NCI-H2196 (cell line): ENCODE measurements around the gene MDH2.
"Not testable (repeated sequence)": the region's sequence is repeated elsewhere in the genome, so short reads cannot be mapped to it uniquely, and the experiment has no call there.

Experiments used
- DNase-seq: peaks from one replicate; lab custom pipeline; 2025; ENCODE audit not compliant: unreplicated experiment; lab: John Stamatoyannopoulos, UW

The MDH2 gene

GRCh38 chr7:76071316-76072242, 23.7 kb downstream of the MDH2 start:
- no peak for DNase-seq

DNA sequence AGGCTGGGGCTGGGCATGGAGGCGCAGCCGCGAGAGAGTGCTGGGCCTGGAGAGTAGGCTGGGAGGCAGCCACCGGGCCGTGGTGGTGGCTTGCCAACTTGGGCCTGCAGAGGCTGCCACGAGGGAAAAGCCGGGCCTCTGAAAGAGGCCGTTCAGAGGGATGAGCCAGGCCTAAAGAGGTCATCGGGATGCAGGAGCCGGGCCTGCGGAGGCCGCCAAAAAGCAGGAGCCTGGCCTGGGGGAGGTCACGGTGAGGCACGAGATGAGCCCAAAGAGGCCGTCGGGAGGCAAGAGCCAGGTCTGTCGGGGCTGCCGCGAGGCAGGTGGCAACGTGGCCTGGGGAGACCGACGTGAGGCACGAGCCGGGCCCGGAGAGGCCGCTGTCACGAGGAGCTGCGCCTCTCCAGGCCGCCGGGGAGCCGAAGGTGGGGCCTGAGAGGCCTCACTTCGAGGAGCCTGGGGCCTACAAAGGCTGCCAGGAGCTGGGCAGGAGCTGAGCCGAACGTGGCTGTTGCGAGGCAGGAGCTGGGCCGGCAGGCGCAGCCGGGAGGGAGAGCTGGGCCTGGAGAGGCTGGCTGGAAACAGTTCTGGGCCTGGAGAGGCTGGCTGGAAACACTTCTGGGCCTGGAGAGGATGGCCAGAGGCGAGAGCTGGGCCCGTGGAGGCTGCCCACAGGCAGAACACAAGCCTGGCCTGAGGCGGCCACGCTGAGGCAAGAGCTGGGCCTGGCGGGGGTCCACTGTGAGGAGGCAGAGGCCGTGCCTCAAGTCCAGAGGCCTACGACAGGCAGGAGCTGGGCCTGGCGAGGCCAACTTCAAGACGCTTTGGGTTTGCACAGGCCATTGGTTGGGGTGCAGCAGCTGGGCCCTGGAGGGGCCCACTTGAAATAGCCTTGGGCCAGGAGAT, 24.6 kb downstream of the MDH2 start:
- DNase-seq = no peak

GRCh38 chr7:76073335-76073990, 25.6 kb downstream of the MDH2 start:
- no peak for DNase-seq

DNA sequence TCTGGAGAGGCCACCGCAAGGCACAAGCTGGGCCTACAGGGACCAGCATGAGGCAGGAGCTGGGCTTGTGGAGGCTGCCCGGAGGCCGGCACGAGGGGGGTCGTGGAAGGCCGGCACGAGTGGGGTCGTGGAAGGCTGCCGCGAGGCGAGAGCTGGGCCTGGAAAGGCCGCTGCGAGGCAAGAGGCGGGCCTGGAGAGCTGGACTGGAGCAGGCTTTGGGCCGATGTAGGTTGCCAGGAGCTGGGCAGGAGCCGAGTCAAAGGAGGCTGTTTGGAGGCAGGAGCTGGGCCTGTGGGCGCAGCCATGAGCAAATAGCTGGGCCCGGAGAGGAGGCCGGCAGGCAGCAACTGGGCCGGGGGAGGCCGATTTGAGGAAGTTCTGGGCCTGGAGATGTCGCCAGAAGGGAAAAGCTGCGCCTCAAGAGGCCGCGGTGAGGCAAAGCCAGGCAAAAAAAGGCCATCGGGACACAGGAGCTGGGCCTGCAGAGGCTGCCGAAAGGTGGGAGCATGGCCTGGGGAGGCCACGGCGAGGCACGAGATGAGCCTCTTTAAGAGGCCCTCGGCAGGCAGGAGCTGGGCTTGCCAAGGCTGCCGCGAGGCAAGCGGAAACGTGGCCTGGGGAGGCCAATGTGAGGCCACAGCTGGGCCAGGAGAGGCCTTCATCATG, 26.5 kb downstream of the MDH2 start:
- no peak for DNase-seq

DNA sequence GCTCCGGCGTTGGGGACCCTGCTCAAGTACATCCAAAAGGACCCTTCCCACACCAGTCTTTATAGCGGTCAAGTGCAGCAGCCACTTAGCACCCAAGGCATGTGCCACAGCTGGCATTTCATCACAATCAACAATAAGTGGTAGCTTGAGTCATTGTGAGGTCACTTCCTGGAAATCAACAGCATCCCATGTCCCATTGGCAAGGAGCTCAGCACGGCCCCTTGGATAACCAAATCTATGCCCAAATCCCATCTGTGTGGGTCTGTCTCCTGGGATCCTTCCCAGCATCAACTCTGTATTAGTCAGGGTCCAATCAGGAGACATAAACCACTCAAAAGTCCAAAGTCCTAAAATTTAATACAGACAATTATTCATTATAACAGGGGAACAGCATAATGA, 27.1 kb downstream of the MDH2 start:
- no peak for DNase-seq

GRCh38 chr7:76076995-76077394, 29.1 kb downstream of the MDH2 start:
- no peak for DNase-seq

DNA sequence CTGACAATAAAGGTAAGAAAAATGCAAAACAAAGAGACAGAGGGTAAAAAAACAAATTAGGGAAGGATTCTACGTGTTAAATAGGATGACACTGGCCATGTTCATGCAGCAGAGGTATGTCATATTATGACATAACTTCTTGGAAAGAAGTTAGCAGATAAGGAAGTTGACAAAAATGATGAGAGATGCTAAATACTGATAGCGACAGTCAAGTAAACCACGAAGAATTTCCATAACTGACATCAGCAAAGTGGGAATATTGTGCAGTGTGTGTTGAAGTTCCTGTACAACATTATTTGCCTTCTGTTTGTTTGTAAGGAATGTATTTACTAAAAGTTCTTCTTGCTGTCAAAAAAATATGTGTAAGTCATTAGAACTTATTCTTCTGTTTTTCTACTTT, 29.5 kb downstream of the MDH2 start:
- no peak for DNase-seq

DNA sequence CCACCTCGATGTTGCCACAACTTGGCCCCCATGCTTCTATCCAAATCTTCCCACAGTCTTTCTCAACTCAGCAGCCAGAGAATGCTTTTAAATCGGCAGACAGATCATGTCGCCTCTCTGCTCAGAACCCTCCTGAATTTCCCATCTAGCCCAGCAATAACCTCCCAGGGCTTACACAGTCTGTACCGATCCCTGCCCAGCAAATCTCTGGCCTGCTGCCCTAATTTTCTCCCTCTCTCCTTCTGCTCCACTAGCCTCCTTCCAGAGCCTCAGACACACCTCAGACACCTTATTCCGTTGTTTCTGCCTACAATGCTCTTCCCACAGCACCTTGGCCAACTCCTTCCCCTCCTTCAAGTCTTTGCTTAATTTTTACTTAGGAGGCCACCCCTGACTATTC, 32.3 kb downstream of the MDH2 start:
- no peak for DNase-seq

GRCh38 chr7:76084115-76084514, 36.2 kb downstream of the MDH2 start:
- not testable (repeated sequence) for DNase-seq

DNA sequence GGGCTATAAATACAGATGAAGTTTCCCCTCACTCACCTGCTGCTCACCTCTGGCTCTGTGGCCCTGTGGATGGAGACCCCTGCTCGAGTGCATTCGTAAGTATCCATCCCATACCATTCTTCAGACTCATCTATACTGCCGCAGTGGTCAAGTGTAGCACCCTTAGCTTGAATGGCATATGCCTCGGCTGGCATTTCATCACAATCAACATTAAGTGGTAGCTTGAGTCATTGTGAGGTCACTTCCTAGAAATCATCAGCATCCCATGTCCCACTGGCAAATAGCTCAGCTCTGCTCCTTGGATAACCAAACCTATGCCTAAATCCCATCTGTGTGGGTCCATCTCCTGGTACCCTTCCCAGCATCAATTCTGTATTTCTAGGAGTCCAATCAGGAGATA, 38.2 kb downstream of the MDH2 start:
- no peak for DNase-seq

DNA sequence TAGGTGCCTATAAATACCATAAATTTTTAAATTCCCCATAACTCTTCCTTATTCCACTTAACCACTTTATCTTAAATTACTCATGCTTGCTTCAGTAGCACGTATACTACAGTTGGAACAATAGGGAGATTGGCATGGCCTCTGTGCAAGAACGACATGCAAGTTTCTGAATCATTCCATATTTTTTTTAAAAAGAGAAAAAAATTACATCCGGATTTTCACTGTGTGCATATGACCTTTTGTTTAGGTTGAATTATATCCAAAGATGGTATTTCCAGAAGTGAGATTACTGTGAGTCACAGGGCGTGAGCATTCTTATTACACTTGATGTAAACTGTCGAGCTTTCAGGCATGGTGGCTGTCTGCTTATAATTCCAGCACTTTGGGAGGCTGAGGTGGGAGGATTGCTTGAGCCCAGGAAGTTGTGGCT, 39.5 kb downstream of the MDH2 start:
- not testable (repeated sequence) for DNase-seq

DNA sequence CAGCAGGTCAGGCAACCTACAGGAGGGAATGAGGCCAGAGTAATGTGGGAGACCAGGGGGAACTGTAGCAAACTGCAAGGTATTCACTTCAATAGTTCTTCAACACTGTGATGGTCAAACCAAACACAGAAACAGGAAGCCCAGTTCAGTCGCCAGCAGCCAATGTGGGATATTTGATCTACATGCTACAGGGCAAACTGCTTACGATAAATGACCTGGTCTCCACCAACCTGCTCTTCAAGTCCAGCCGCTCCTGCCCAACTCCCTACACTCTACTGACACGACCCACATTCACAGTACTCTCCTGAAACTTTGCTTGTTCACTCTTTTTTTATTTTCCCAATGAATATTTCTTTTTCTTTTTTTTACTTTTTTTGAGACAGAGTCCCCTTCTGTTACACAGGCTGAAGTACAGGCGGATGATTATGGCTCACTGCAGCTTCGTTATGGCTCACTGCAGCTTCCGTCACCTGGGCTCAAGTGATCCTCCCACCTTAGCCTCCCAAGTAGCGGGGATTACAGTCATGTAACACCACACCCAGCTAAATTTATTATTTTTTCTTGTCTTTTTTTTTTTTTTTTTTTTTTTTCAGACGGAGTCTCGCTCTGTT, 42.1 kb downstream of the MDH2 start:
- DNase-seq = peak; percentile 57

DNA sequence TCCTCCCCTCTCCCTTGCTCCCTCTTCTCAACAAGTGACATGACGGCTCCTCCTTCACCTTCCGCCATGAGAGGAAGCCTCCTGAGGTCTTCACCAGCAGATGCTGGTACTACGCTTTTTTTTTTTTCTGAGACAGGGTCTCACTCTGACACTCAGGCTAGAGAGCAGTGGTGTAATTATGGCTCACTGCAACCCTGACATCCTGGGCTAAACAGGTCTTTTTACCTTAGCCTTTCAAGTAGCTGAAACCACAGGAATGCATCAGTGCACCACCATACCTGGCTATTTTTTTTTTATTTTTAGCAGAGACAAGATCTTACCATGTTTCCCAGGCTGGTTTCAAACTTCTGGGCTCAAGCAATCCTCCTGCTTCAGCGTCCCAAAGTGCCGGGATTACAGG, 43.6 kb downstream of the MDH2 start:
- no peak for DNase-seq

DNA sequence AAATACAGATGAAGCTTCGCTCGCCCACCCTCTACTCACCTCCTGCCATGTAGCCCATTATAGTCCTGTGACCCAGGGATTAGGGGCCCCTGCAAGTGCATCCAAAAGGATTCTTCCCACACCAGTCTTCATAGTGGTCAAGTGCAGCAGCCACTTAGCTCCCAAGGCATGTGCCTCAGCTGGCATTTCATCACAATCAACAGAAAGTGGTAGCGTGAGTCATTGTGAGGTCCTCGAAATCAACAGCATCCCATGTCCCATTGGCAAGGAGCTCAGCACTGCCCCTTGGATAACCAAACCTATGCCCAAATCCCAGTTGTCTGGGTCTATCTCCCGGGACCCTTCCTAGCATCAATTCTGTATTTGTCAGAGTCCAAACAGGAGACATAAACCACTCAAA, 45.6 kb downstream of the MDH2 start:
- not testable (repeated sequence) for DNase-seq

- not testable (repeated sequence) for DNase-seq
These were observed 46.4 kb downstream of the MDH2 start for GRCh38 chr7:76094326-76094725.

DNA sequence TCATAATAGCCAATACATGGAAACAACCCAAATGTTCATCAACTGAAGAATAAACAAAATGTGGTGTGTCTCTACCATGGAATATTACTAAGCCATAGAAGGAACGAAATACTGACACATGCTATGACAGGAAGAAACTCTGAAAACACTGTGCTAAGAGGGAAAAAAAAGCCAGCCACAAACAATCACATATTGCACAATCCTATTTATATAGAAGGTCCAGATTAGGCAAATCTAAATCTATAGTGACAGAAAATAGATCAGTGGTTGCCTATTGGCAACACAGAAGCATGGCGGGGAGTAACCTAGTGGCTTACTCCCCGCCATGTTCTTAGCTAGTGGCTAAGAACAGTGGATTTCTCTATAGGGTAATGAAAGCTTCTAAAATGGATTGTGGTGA, 48.0 kb downstream of the MDH2 start:
- no peak for DNase-seq

DNA sequence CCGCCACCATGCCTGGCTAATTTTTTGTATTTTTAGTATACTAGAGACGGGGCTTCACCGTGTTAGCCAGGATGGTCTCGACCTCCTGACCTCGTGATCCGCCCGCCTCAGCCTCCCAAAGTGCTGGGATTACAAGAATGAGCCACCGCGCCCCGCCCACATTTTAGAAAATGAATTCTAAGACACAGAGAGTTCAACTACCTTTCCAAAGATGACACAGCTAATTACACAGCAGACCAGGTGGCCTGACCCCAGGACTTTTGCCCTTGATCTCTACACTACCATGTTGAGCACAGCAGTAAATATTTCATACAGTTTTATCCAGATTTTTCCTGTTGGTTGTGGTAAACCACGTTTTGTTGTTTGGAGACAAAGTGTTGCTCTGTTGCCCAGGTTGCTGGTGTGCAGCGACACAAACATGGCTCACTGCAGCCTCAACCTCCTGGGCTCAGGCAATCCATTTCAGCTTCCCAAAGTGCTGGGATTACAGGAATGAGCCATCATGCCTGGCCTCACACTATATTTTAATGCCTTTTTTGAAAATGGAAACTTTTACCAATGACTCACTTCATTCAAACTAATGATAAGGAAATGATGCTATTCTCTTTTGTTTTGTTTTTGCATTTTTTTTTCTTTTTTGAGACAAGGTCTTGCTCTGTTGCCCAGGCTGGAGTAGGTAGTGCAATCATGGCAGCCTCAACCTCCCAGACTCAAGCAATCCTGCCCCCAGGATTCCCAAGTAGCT, 54.0 kb downstream of the MDH2 start:
- not testable (repeated sequence) for DNase-seq

GRCh38 chr7:76103788-76104187, 55.9 kb downstream of the MDH2 start:
- DNase-seq = not testable (repeated sequence)

GRCh38 chr7:76106130-76106529, 58.2 kb downstream of the MDH2 start:
- DNase-seq = not testable (repeated sequence)

DNA sequence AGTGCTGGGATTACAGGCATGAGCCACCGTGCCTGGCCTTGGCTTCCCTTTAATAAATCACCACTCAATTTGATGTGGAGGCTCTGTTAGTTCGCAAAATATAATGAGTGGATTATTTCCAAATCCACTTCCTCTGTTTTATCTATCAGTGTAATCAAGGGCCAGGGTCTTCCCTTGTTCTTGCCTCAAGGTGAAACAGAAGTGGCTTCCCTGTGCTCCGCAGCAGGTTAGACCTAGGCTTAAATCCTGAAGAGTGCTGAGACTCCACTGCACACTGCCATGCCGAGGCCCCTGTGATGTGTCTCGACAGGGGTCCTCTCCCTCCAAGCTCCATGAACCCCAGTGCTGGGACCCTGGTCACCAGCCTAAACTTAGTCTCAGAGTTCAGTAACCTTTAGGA, 59.0 kb downstream of the MDH2 start:
- DNase-seq = no peak
